Superior temporal gyrus (tissue), 1 donor: Measurements from ENCODE around the gene OR10P1.

Experiments used
- DNase-seq: peaks from one replicate; pipeline ENCODE4 v3.0.0-alpha.2; 2016; ENCODE audit errors: extremely low spot score

Gene OR10P1

DNA sequence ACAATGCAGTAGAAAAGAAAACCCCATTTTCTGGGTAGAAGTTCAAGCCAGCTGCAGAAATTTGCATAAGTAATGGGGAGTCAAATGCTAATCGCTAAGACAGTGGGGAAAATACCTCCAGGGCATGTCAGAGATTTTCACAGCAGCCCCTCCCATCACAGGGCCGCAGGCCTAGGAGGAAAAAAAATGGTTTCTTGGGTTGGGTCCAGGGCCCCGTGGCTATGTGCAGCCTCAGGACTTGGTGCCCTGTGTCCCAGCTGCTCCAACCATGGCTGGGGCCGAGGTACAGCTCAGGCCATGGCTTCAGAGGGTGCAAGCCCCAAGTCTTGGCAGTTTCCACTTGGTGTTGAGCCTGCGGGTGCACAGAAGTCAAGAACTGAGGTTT lies 14.6 kb downstream of the OR10P1 start:
- no peak for DNase-seq

DNA sequence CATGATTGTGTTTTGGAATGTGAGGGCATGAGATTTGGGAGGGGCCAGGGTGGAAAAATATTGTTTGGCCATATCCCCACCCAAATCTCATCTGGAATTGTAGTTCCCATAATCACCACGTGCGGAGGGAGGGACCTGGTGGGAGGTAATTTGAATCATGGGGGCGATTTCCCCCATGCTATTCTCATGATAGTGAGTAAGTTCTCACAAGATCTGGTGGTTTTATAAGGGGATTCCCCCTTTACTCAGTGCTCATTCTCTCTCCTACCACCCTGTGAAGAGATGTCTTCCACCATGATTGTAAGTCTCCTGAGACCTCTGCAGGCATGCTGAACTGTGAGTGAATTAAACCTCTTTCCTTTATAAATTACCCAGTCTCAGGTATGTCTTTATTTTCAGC lies 15.7 kb downstream of the OR10P1 start:
- no peak for DNase-seq

- no peak for DNase-seq
Measured at GRCh38 chr12:55653031-55653430, 16.3 kb downstream of the OR10P1 start.

DNA sequence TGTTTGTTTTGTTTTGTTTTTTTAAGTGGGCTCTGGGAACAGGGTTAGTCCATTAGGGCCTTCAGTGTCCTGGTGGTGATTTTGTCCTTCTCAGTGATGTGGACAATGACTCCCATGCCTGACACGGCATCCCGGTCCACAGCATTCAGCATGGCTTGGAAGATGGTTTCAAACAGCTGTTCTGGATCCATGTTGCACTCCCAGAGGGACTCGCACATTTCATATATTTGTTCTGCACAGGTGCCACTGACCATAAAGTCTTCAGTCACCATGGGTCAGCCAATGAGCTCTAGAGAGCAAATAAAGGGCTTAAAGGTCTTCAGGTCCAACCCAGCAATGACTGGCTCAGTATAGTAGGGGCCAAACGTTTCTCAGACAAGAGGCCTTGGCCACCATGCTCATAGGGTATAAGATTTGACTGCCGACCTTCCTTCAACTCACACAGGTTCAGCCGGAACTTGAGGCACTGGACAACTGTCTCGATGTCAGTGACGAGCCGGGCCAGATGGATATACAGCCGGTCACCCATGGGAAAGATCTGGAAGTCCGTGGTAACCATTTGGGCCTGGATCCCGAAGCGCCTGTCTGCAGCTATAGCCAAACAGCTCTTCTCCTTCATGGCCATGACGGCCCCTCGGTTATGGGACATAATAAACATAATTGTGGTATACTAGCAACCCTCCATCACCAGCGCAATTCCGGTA lies 18.0 kb downstream of the OR10P1 start:
- no peak for DNase-seq

GRCh38 chr12:55657212-55657611 lies 20.5 kb downstream of the OR10P1 start:
- no peak for DNase-seq

- DNase-seq, result no peak
Measured at GRCh38 chr12:55658212-55658611, 21.5 kb downstream of the OR10P1 start.

DNA sequence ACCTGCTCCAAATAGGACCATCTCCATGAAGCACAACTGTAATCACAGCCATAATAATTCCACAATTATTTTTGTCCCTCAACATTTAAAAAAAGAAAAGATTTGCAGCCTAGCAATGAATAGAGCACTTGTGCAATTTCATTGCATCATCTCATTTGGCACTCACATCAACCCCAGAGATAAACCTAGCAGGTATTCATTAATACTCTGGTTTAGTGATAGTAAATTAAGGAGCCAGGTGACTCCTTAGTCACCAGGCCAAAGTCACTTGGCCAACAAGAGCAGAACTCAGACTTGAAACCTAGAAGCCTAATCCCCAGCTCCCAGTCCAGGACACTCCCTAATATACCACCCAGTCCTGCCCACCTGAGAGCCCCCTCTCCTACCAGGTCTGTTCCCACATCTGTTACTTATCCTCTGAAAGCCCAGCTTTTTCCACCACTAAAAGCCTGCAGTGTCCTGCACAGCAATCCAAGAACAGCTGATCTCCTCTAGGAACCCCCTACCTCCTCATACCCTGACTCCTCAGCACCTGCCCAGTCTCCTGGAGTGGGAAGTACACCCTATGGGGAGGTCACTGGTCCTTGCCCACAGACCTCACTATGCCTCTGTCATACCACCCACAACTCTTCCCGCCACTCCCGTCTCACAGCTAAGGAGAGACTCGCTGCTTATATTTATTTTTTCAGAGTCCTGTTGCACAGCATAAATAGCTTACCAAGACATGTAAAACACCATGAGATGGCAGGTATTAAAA lies 22.1 kb downstream of the OR10P1 start:
- no peak for DNase-seq

DNA sequence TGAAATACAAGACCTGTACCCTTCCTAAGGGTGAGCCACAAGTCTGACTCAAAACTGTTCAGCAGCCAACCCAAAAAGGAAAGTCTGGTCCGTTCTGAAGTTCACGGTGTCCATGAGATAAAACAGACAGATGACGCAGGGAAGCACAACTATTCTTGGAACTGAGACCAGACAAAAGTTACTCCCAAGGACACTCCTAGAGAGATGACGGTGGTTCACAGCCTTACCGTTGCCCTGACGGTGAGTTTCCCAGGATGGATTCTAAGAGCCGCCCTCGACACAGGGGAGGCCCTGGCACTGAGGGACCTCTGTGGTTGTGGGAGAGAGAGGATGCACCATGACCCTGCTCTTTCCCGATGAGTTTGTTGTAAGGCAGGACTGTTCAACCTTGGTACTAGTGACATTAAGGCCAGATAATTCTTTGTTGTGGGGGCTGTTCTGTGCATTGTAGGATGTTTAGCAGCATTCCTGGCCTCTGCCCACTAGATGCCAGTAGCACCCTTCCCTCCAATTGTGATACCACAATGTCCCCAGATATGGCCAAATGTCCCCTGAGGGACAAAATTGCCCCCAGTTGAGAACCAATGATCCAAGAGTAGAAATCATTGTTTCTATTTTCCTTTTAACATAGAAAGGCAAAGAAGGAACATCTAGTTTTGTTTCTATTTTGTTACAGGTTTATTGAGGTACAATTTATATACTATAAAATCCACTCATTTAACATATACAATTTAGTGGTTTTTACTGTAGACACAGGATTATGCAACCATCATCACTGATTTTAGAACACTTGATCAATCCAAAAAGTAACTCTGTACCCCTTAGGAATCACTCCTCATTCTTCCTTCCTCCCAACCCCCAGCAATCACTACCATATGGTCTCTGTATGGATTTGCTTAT lies 23.0 kb downstream of the OR10P1 start:
- DNase-seq, result no peak

- DNase-seq, result no peak
Measured at GRCh38 chr12:55663391-55663790, 26.7 kb downstream of the OR10P1 start.

DNA sequence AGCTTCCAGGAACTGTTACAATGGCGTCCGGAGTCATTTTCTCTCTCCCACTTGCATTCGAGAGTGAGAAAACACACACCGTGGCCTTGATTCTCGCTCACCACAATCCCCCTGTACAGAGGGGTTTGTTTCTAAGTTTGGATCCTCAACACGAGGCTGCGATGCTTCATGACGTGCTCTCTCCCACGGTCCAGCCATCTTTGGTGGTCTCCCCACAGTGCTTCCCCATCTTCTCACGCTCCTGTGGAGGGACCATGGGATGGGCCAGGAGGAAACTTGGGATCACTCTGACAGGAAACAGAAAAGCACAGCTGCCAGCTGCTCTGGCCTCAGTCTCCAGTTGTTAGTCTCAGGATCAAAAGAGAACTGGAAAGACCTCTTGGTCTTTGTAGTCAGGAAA lies 28.1 kb downstream of the OR10P1 start:
- no peak for DNase-seq

DNA sequence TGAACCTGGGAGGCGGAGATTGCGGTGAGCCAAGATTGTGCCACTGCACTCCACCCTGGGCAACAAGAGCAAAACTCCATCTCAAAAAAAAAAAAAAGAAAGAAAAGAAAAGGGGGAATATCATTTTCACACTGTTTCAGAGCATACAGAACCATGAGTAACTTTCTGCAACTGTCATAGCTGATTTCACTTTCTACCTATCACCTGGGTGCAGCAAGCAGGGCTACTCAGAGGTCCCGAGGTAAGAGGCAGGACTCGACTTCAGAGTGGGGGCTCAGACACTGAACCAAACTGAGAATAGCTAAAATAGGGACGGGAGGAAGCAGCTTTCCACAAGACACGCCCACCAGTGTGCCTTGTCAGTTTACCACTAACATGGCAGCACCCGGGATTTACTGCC lies 29.8 kb downstream of the OR10P1 start:
- no peak for DNase-seq

DNA sequence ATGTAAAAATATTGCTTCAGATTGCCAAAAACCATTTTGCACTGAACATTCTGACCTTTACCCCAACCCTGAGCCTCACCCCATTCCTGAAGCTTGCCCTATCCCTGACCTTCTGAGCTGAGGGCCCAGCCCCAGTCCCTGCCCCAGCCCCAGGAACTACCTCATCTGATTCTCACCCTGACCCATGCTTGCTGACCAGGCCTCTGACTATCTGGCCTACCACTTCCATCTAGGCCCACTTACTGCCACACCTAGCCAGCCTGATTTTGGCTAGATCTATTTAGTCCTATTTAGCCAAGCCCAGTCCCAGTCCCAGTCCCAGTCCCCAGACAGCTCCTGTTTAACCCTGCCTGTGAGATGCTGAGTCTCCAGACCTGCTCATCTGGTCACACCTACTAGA lies 33.6 kb downstream of the OR10P1 start:
- DNase-seq, result no peak

DNA sequence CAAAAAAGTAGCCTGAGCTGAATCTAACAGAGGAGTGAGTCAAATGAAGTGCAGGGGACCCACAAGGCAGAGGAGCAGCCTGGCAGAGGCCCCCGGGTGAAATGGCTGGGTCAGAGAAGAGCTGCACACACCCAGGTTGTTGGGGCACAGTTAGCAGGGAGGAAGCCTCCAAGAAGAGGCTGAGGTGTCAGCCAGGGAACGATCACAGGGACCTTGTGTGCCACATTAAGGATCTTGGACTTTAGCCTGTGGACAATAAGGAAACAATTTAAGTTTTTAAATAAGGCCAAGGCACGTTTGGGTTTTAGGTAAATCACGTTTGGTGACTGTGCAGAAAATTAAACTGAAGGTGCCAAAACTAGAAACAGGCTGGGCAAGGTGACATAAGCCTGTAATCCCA lies 35.1 kb downstream of the OR10P1 start:
- no peak for DNase-seq

DNA sequence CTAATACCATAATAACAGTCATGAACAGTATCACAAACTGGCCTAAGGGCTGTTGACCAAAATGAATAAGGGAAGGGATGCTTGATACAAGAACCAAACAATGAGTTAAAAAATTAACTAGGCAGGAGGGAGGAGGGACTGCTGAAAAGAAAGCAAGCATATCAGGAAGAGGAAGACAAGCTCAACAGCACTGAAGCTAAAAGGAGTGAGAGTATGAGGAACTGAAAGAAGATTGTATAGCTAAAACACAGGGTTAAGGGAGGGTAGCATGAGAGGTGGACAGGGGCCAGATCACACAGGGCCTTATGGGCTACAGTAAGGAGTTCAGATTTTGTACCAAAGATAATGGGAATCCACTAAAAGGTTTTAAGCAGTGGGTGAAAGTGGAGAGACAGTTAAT lies 36.9 kb downstream of the OR10P1 start:
- no peak for DNase-seq

DNA sequence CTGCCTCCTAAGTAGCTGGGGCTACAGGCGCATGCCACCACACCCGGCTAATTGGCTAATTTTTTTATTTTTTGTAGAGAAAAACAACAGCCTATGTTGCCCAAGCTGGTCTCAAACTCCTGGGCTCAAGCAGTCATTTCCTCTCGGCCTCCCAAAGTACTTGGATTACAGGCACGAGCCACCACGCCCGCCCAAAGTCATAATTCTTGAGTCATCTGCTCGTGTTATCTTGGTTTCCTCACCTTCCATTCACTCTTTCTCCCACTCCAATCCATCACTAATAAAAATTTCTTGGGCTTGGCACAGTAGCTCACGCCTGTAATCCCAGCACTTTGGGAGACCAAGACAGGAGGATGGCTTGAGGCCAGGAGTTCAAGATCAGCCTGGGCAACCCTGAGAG lies 39.0 kb downstream of the OR10P1 start:
- no peak for DNase-seq

DNA sequence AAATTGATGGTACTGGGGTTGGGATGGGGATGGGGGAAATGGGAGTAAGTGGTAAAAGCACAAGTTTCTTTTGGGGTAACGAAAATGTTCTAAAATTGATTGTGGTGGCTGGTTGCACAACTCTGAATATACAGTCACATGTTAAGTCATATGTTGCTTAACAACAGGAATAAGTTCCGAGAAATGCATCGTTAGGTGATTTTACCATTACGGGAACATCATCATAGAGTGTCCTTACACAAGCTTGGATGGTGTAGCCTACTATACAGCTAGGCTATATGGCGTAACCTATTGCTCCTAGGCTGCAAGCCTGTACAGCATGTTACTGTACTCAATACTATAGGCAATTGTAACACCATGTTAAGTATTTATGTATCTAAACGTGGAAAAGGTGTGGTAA lies 40.0 kb downstream of the OR10P1 start:
- no peak for DNase-seq

DNA sequence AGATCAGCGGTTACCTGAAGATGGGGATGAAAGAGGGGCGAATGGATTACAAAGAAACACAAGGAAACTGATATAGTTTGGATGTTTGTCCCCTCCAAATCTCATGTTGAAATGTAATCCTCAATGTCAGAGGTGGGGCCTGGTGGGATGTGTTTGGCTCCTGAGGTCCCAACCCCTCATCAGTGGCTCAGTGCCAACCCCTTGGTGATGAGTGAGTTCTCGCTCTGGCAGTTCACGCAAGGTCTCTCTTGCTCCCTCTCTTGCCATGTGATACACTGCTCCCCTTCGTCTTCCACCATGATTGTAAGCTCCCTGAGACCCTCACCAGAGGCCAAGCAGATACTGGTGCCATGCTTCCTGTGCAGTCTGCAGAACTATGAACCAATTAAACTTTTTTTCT lies 43.0 kb downstream of the OR10P1 start:
- DNase-seq, result no peak

DNA sequence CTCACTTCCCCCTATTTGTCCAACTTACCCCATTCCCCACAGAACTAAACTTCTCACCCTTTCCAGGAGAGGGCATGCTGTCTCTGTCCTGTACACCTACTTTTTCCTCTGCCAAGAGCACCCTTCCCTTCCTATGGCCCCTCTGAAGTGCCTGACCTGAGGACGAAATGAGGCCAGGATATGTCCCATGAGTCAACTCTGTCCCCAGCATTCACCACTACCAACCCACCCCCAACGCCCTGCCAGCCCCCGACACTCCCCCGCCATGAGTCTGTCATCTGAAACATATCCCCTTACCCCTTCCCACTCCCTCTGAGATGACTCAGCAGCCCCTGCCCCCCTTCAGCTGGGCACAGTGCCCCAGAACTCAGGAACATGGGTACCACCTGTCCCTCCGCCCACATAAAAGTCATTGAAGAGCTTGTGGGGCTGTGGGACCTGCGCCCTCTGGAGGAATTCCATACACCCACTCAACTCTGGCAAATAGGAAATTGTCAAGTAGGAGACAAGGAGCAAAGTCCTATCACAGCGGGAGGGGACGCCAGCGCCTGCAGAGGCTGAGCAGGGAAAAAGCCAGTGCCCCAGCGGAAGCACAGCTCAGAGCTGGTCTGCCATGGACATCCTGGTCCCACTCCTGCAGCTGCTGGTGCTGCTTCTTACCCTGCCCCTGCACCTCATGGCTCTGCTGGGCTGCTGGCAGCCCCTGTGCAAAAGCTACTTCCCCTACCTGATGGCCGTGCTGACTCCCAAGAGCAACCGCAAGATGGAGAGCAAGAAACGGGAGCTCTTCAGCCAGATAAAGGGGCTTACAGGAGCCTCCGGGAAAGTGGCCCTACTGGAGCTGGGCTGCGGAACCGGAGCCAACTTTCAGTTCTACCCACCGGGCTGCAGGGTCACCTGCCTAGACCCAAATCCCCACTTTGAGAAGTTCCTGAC lies 44.7 kb downstream of the OR10P1 start:
- DNase-seq, result no peak

DNA sequence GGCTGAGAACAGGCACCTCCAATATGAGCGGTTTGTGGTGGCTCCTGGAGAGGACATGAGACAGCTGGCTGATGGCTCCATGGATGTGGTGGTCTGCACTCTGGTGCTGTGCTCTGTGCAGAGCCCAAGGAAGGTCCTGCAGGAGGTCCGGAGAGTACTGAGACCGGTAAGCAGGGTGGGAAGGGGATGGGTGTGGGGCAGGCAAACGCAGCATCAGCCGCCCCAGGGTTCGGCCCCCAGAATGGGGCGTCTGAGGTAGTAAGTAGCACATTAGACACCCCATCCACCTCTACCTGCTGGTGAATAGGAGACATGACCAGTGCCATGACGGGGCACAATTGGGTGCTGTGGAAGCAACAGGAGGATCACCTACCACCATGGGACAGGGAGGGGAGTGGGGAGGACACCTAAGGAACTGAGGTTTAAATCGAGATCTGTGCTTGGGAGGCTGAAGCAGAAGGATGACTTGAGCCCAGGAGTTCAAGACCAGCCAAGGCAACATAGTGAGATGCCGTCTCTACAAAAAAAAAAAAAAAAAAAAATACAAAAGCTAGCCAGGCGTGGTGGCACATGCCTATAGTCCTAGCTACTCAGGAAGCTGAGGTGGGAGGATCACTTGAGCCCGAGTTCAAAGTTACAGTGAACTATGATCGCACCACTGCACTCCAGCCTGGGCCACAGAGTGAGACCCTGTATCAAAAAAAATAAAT lies 45.5 kb downstream of the OR10P1 start:
- no peak for DNase-seq

- DNase-seq, result no peak
Measured at GRCh38 chr12:55683676-55684075, 47.0 kb downstream of the OR10P1 start.
